ENCODE measurements around the gene KIF21B.

The KIF21B gene

GRCh38 chr1:201023517-201023902, at the start of gene KIF21B:
TSS of gene KIF21B (minus strand) at chr1:201023714. CDS start at chr1:201023383, 331 bp downstream.
- DNase-seq (ENCODE audit: low read depth in 3 of 3, low spot score in 1 of 3), result peak; percentile 72 to 88 (median 84)

GRCh38 chr1:201072922-201073321, 49.4 kb upstream of the KIF21B start:
- DNase-seq (ENCODE audit: low read depth in 3 of 3, low spot score in 1 of 3), result no peak

- DNase-seq (ENCODE audit: low read depth in 3 of 3, low spot score in 1 of 3), result no peak
Observed at GRCh38 chr1:201072149-201072548, 48.6 kb upstream of the KIF21B start.

GRCh38 chr1:201069636-201070035, 46.1 kb upstream of the KIF21B start:
- no peak for DNase-seq (ENCODE audit: low read depth in 3 of 3, low spot score in 1 of 3)

- no peak for DNase-seq (ENCODE audit: low read depth in 3 of 3, low spot score in 1 of 3)
Observed at GRCh38 chr1:201068976-201069375, 45.5 kb upstream of the KIF21B start.

GRCh38 chr1:201066986-201067385, 43.5 kb upstream of the KIF21B start:
- DNase-seq (ENCODE audit: low read depth in 3 of 3, low spot score in 1 of 3), result no peak

- DNase-seq (ENCODE audit: low read depth in 3 of 3, low spot score in 1 of 3), result no peak
Observed at GRCh38 chr1:201065686-201066085, 42.2 kb upstream of the KIF21B start.

GRCh38 chr1:201064806-201065205, 41.3 kb upstream of the KIF21B start:
- no peak for DNase-seq (ENCODE audit: low read depth in 3 of 3, low spot score in 1 of 3)

GRCh38 chr1:201063145-201063544, 39.6 kb upstream of the KIF21B start:
- DNase-seq (ENCODE audit: low read depth in 3 of 3, low spot score in 1 of 3), result no peak

GRCh38 chr1:201062511-201063091, 39.1 kb upstream of the KIF21B start:
- DNase-seq (ENCODE audit: low read depth in 3 of 3, low spot score in 1 of 3), result no peak

- DNase-seq (ENCODE audit: low read depth in 3 of 3, low spot score in 1 of 3), result no peak
Observed at GRCh38 chr1:201061886-201062285, 38.4 kb upstream of the KIF21B start.

- no peak for DNase-seq (ENCODE audit: low read depth in 3 of 3, low spot score in 1 of 3)
Observed at GRCh38 chr1:201061049-201061448, 37.5 kb upstream of the KIF21B start.

GRCh38 chr1:201060586-201060985, 37.1 kb upstream of the KIF21B start:
- no peak for DNase-seq (ENCODE audit: low read depth in 3 of 3, low spot score in 1 of 3)

GRCh38 chr1:201059871-201060555, 36.5 kb upstream of the KIF21B start:
- DNase-seq (ENCODE audit: low read depth in 3 of 3, low spot score in 1 of 3), result no peak

- no peak for DNase-seq (ENCODE audit: low read depth in 3 of 3, low spot score in 1 of 3)
Observed at GRCh38 chr1:201059401-201059800, 35.9 kb upstream of the KIF21B start.

GRCh38 chr1:201054091-201054543, 30.6 kb upstream of the KIF21B start:
- no peak for DNase-seq (ENCODE audit: low read depth in 3 of 3, low spot score in 1 of 3)

- DNase-seq (ENCODE audit: low read depth in 3 of 3, low spot score in 1 of 3), result no peak
Observed at GRCh38 chr1:201053155-201053860, 29.8 kb upstream of the KIF21B start.

GRCh38 chr1:201051399-201051798, 27.9 kb upstream of the KIF21B start:
- no peak for DNase-seq (ENCODE audit: low read depth in 3 of 3, low spot score in 1 of 3)

GRCh38 chr1:201050515-201051277, 27.2 kb upstream of the KIF21B start:
- DNase-seq (ENCODE audit: low read depth in 3 of 3, low spot score in 1 of 3), result no peak

GRCh38 chr1:201049248-201049831, 25.8 kb upstream of the KIF21B start:
- no peak for DNase-seq (ENCODE audit: low read depth in 3 of 3, low spot score in 1 of 3)

- DNase-seq (ENCODE audit: low read depth in 3 of 3, low spot score in 1 of 3), result no peak
Observed at GRCh38 chr1:201048521-201048920, 25.0 kb upstream of the KIF21B start.

All from stimulated activated CD4-positive, alpha-beta T cell treated with anti-CD3 and anti-CD28 coated beads, TNF-alpha, amount 100 ng/mL, for 1 hour (primary cell).